CD4-positive, alpha-beta T cell (primary cell): ENCODE measurements around the gene NEURL1. TPM values are rescaled to one million over a fixed set of nuclear protein-coding genes. Genes with fewer than 3 reads are reported as not detected.

Source experiments
- ATAC-seq: fragments of 200-7000 bp; cut with Tn5 transposase; one replicate; pipeline ENCODE4 v1.10.0; 2022; ENCODE audit warnings: mild to moderate bottlenecking; ENCODE audit not compliant: poor library complexity
- CTCF ChIA-PET: fragments of 350-600 bp; sonication (Branson Sonifier 250); formaldehyde crosslinking; loops from one replicate; lab custom pipeline; 2021; ENCODE audit warnings: antibody characterized with exemption, inconsistent platforms; lab: Charles Lee
- POLR2A ChIA-PET: fragments of 350-600 bp; sonication (Branson Sonifier 250); formaldehyde crosslinking; loops from one replicate; lab custom pipeline; 2021; ENCODE audit warnings: antibody characterized with exemption, inconsistent platforms; lab: Charles Lee
- DNase-seq, 14 experiments: peaks; one replicate each; pipeline ENCODE4 v3.0.0-alpha.2; 2013 to 2020; ENCODE audit warnings: mixed read lengths in 2 of 14
- H3K27ac ChIP-seq, 2 donors: one replicate each; pipeline versions ENCODE4 v1.5.1 to v1.7.0; 2013; ENCODE audit warnings: low read length in 2 of 2, low read depth in 1 of 2, mild to moderate bottlenecking in 1 of 2
- H3K27me3 ChIP-seq, 2 experiments: 1 replicate in 1 of 2; 2 replicates in 1 of 2; pipeline versions ENCODE4 v1.6.1 to v1.7.0; 2013; ENCODE audit warnings: low read length in 2 of 2, control low read depth in 1 of 2, mild to moderate bottlenecking in 1 of 2, moderate library complexity in 1 of 2; ENCODE audit not compliant: insufficient read depth in 2 of 2, control insufficient read depth in 1 of 2
- H3K36me3 ChIP-seq: one replicate; pipeline ENCODE4 v1.6.1; 2013; ENCODE audit warnings: low read length, control low read depth; ENCODE audit not compliant: insufficient read depth
- H3K4me1 ChIP-seq: one replicate; pipeline ENCODE4 v1.6.1; 2013; ENCODE audit warnings: low read length, control low read depth; ENCODE audit not compliant: insufficient read depth
- H3K4me3 ChIP-seq: one replicate; pipeline ENCODE4 v1.5.1; 2013; ENCODE audit warnings: mild to moderate bottlenecking, low read length, moderate library complexity
- H3K9me3 ChIP-seq, 2 experiments: 1 replicate in 1 of 2; 2 replicates in 1 of 2; pipeline versions ENCODE4 v1.6.1 to v1.7.0; 2013; ENCODE audit warnings: low read length in 2 of 2, mild to moderate bottlenecking in 2 of 2, control low read depth in 1 of 2, moderate library complexity in 1 of 2; ENCODE audit not compliant: control insufficient read depth in 1 of 2, insufficient read depth in 1 of 2
- H3K27ac Mint-ChIP-seq: one replicate; pipeline ENCODE4 v1.8.0; 2020; ENCODE audit warnings: mixed read lengths
- H3K27me3 Mint-ChIP-seq: one replicate; pipeline ENCODE4 v1.8.0; 2021; ENCODE audit warnings: mixed read lengths
- H3K36me3 Mint-ChIP-seq: one replicate; pipeline ENCODE4 v1.8.0; 2021; ENCODE audit warnings: low read depth, mixed read lengths
- H3K4me1 Mint-ChIP-seq: one replicate; pipeline ENCODE4 v1.8.0; 2021; ENCODE audit warnings: low read depth, mixed read lengths
- H3K4me3 Mint-ChIP-seq: one replicate; pipeline ENCODE4 v1.8.0; 2020; ENCODE audit warnings: mild to moderate bottlenecking, mixed read lengths
- H3K9me3 Mint-ChIP-seq: one replicate; pipeline ENCODE4 v1.8.0; 2020; ENCODE audit warnings: mixed read lengths
- intact Hi-C, 2 experiments: fragments of 100-400 bp; cut with DNase I in 1 of 2; cut with micrococcal nuclease in 1 of 2; formaldehyde crosslinking; loops; one replicate each; pipeline versions ENCODE4 v1.15.1 to v1.9.0; 2023 to 2025; cut with DNase I, micrococcal nuclease
- total RNA-seq, 174 experiments: library from RNA in 2 of 174; stranded (reverse) in 2 of 174; gene quantifications; one replicate each; pipeline ENCODE4 v1.2.3 and lab custom pipeline; 2021 to 2026
- TF ChIP-seq, protein P1 (sequence below): fragments of 200-600 bp; IDR thresholded peaks from one replicate; pipeline ENCODE4 v1.8.0; 2022; ENCODE audit warnings: antibody characterized with exemption, mild to moderate bottlenecking

The NEURL1 gene
- total RNA-seq, 2 experiments from 2014 or later, result 0.85 to 1.1 TPM

DNA sequence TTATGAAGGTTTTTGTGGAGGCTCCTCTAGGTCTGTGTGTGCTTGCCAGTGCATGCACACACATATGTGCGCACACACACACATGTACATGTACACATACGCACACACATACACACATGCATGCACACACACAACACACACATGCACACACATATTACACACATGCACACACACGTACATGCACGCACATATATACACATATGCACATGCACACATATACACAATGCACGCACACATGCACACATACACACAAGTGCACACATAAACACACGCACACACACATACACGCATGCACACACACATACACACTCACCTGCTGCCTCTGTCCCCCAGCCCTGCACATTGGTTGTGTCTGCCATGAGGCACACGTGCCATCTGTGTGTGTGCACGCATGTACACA lies 66.3 kb downstream of the NEURL1 start:
- DNase-seq (no peak), ATAC-seq (no peak)
- Histone ChIP-seq H3K27ac (no peak overlapping the region), H3K4me3 (no peak overlapping the region), H3K36me3 (no peaks in the 10 kb centered on the region), H3K9me3 (peaks cover 0 to 7% of the 10 kb centered on the region in 2 experiments), H3K27me3 (peaks cover 9 to 10% of the 10 kb centered on the region in 2 experiments), H3K4me1 (peaks cover 14% of the 10 kb centered on the region)
- Mint-ChIP-seq H3K4me1 (peaks cover 2% of the 10 kb centered on the region), H3K36me3 (no peaks in the 10 kb centered on the region), H3K27ac (no peak overlapping the region), H3K4me3 (no peak overlapping the region), H3K27me3 (peaks cover 16% of the 10 kb centered on the region), H3K9me3 (no peaks in the 10 kb centered on the region)
- TF ChIP-seq, protein P1, sequence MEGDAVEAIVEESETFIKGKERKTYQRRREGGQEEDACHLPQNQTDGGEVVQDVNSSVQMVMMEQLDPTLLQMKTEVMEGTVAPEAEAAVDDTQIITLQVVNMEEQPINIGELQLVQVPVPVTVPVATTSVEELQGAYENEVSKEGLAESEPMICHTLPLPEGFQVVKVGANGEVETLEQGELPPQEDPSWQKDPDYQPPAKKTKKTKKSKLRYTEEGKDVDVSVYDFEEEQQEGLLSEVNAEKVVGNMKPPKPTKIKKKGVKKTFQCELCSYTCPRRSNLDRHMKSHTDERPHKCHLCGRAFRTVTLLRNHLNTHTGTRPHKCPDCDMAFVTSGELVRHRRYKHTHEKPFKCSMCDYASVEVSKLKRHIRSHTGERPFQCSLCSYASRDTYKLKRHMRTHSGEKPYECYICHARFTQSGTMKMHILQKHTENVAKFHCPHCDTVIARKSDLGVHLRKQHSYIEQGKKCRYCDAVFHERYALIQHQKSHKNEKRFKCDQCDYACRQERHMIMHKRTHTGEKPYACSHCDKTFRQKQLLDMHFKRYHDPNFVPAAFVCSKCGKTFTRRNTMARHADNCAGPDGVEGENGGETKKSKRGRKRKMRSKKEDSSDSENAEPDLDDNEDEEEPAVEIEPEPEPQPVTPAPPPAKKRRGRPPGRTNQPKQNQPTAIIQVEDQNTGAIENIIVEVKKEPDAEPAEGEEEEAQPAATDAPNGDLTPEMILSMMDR, result no peak
- ChIA-PET CTCF (no interaction called here), POLR2A (no interaction called here)
- intact Hi-C loops, result no loop called here

- Histone ChIP-seq H3K27me3 (peaks cover 4 to 7% of the 10 kb centered on the region in 2 experiments), H3K36me3 (no peaks in the 10 kb centered on the region), H3K4me3 (no peak overlapping the region), H3K9me3 (peaks cover 0 to 7% of the 10 kb centered on the region in 2 experiments), H3K27ac (no peak overlapping the region), H3K4me1 (peaks cover 6% of the 10 kb centered on the region)
- Mint-ChIP-seq H3K27me3 (peaks cover 14% of the 10 kb centered on the region), H3K4me1 (no peaks in the 10 kb centered on the region), H3K4me3 (no peak overlapping the region), H3K27ac (no peak overlapping the region), H3K36me3 (no peaks in the 10 kb centered on the region), H3K9me3 (no peaks in the 10 kb centered on the region)
- ChIA-PET POLR2A (no interaction called here), CTCF (interaction anchor here (1.2 kb wide), 1 partner anchor 126 kb away, joined by 4 read pairs; no protein-coding TSS in a partner anchor)
- no peak for DNase-seq
- ATAC-seq, result no peak
- TF ChIP-seq, protein P1, result no peak
- intact Hi-C loops, result no loop called here
These were observed 67.4 kb downstream of the NEURL1 start for GRCh38 chr10:103560886-103561285.

GRCh38 chr10:103562383-103562782 lies 68.9 kb downstream of the NEURL1 start:
- Histone ChIP-seq H3K27ac (no peak overlapping the region), H3K4me3 (no peak overlapping the region), H3K27me3 (peaks cover 4% of the 10 kb centered on the region in 2 experiments), H3K36me3 (no peaks in the 10 kb centered on the region), H3K9me3 (peaks cover 0 to 7% of the 10 kb centered on the region in 2 experiments), H3K4me1 (peaks cover 3% of the 10 kb centered on the region)
- DNase-seq, result no peak
- no peaks in the 10 kb centered on the region for H3K36me3 Mint-ChIP-seq
- intact Hi-C loops, result no loop called here
- ChIA-PET POLR2A (no interaction called here), CTCF (no interaction called here)
- H3K27ac Mint-ChIP-seq, result no peak overlapping the region
- no peaks in the 10 kb centered on the region for H3K4me1 Mint-ChIP-seq
- H3K9me3 Mint-ChIP-seq, result no peaks in the 10 kb centered on the region
- peaks cover 10% of the 10 kb centered on the region for H3K27me3 Mint-ChIP-seq
- ATAC-seq, result no peak
- TF ChIP-seq, protein P1, result no peak
- H3K4me3 Mint-ChIP-seq, result no peak overlapping the region
